ENCODE measurements around the gene KIF12.

DNA sequence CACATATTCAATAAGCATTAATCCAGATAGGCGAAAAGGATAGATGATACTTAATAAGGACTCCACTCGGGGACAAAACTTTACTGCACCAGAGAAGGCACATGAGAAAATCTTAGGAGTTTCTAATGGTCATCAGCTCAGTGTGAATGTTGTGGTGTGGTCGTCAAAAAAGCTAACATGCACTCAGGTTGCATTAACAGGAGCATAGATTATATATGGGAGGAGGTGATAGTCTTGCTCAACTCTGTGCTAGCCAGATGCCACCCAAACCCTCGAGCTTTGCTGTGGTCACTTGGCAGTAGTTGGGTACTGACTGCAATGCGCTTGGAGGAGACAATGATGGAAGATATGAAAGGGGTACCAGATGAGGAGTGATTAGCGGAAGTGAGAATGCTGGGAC is 47.6 kb upstream of the KIF12 start:
- TF ChIP-seq SPI1 (IDR thresholded peaks at IDR 0.05; ENCODE audit: low read depth, low read length) (no peak), POLR2AphosphoS5 (IDR thresholded peaks at IDR 0.05; ENCODE audit: low read depth, low read length) (no peak), POLR2A (IDR thresholded peaks at IDR 0.05; ENCODE audit: low read depth, low read length) (no peak), TAF1 (IDR thresholded peaks at IDR 0.05; ENCODE audit: low read depth, low read length) (no peak)

Data from GM12891 (cell line).